MCF 10A (cell line): ENCODE measurements around the gene PLXND1. TPM values are rescaled to one million over a fixed set of nuclear protein-coding genes. Genes with fewer than 3 reads are reported as not detected.
A peak's percentile ranks its signal among the peaks of the same experiment; 100 is the strongest.

Experiments
- BruUV-seq: library from RNA; stranded (reverse); fragments of 400-500 nt; replicated peaks from 2 replicates; lab custom pipeline; 2021; lab: Mats Ljungman, UMichigan
- CTCF ChIA-PET: fragments of 300-600 bp; sonication (Branson Sonifier 250); formaldehyde crosslinking; extraction: SDS; loops from one replicate; lab custom pipeline; 2021; ENCODE audit warnings: antibody characterized with exemption, inconsistent platforms; lab: Yijun Ruan, JAX
- POLR2A ChIA-PET: fragments of 300-600, 350-650 bp; sonication (Branson Sonifier 250); formaldehyde crosslinking; extraction: SDS; loops from one replicate; lab custom pipeline; 2020; ENCODE audit warnings: antibody characterized with exemption, inconsistent platforms; lab: Yijun Ruan, JAX
- DNase-seq: peaks from one replicate; pipeline ENCODE4 v3.0.0-alpha.2; 2018; ENCODE audit not compliant: unreplicated experiment
- H3K27ac Mint-ChIP-seq: one replicate; pipeline ENCODE4 v1.8.0; 2022; ENCODE audit warnings: mild to moderate bottlenecking, low read depth, mixed read lengths; ENCODE audit not compliant: unreplicated experiment
- H3K27me3 Mint-ChIP-seq: one replicate; pipeline ENCODE4 v1.8.0; 2022; ENCODE audit warnings: mixed read lengths; ENCODE audit not compliant: insufficient read depth, unreplicated experiment
- H3K36me3 Mint-ChIP-seq: one replicate; pipeline ENCODE4 v1.8.0; 2022; ENCODE audit warnings: mild to moderate bottlenecking, moderate library complexity, mixed read lengths; ENCODE audit not compliant: insufficient read depth, unreplicated experiment
- H3K4me1 Mint-ChIP-seq: one replicate; pipeline ENCODE4 v1.8.0; 2022; ENCODE audit warnings: mixed read lengths; ENCODE audit not compliant: insufficient read depth, unreplicated experiment
- H3K4me3 Mint-ChIP-seq: one replicate; pipeline ENCODE4 v1.8.0; 2022; ENCODE audit warnings: mild to moderate bottlenecking, moderate library complexity, mixed read lengths; ENCODE audit not compliant: unreplicated experiment
- H3K9me3 Mint-ChIP-seq: one replicate; pipeline ENCODE4 v1.8.0; 2022; ENCODE audit warnings: mixed read lengths; ENCODE audit not compliant: unreplicated experiment
- intact Hi-C: fragments of 100-400 bp; cut with micrococcal nuclease; formaldehyde crosslinking; loops from 2 replicates; pipeline ENCODE4 v1.14.1; 2022
- total RNA-seq: library from RNA; stranded (reverse); gene quantifications from 2 replicates; pipeline ENCODE4 v1.2.3, GENCODE V29; 2022
- TF ChIP-seq, protein P1 (sequence below): fragments of 200-600 bp; IDR thresholded peaks from one replicate; pipeline ENCODE4 v1.8.0; 2022; ENCODE audit warnings: antibody characterized with exemption, mild to moderate bottlenecking; ENCODE audit not compliant: unreplicated experiment

The PLXND1 gene
- total RNA-seq, 1 experiment from 2014 or later = 5.6 TPM

DNA sequence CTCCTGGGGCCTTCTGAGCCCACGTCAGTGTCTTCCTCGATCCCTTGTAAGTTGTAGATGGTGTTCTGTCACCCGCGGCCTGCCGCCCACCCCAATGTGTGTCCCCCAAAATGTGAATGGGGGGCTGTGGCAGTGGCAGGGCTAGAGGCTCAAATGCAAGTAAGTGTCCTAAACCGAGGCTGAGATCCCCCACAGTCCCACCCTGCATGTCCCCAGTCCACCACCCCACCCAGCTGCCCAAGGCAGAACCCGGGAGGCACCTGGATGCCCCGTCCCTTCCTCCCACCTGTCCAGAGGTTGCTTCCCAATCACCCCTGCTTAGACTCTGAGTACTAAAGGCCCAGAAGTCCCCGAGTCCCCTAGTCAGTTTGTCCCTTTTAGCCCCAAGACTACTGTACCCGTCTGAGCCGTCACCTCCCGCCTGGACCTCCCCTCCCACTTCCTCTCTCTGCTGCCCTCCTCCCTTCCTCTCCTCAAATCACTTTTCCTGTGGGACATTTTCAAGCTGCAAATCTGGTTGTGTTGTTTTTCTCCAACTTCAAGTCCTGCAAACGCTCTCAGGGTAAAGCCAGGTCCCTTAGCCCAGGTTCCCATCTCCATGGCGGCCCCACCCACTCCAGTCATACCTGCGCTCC lies 11.8 kb upstream of the PLXND1 start:
- Mint-ChIP-seq H3K27ac (no peak overlapping the region), H3K27me3 (no peaks in the 10 kb centered on the region), H3K9me3 (no peaks in the 10 kb centered on the region), H3K4me3 (no peak overlapping the region), H3K36me3 (peaks cover 6% of the 10 kb centered on the region), H3K4me1 (no peaks in the 10 kb centered on the region)
- no peak for DNase-seq
- no TSS peak for BruUV-seq
- intact Hi-C loops = no loop called here
- CTCF ChIA-PET = interaction anchor here (0.5 to 0.7 kb wide), 2 partner anchors 9 to 26 kb away, joined by 3 to 5 read pairs; no protein-coding TSS in a partner anchor
- POLR2A ChIA-PET = no interaction called here
- TF ChIP-seq, protein P1, sequence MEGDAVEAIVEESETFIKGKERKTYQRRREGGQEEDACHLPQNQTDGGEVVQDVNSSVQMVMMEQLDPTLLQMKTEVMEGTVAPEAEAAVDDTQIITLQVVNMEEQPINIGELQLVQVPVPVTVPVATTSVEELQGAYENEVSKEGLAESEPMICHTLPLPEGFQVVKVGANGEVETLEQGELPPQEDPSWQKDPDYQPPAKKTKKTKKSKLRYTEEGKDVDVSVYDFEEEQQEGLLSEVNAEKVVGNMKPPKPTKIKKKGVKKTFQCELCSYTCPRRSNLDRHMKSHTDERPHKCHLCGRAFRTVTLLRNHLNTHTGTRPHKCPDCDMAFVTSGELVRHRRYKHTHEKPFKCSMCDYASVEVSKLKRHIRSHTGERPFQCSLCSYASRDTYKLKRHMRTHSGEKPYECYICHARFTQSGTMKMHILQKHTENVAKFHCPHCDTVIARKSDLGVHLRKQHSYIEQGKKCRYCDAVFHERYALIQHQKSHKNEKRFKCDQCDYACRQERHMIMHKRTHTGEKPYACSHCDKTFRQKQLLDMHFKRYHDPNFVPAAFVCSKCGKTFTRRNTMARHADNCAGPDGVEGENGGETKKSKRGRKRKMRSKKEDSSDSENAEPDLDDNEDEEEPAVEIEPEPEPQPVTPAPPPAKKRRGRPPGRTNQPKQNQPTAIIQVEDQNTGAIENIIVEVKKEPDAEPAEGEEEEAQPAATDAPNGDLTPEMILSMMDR = no peak

DNA sequence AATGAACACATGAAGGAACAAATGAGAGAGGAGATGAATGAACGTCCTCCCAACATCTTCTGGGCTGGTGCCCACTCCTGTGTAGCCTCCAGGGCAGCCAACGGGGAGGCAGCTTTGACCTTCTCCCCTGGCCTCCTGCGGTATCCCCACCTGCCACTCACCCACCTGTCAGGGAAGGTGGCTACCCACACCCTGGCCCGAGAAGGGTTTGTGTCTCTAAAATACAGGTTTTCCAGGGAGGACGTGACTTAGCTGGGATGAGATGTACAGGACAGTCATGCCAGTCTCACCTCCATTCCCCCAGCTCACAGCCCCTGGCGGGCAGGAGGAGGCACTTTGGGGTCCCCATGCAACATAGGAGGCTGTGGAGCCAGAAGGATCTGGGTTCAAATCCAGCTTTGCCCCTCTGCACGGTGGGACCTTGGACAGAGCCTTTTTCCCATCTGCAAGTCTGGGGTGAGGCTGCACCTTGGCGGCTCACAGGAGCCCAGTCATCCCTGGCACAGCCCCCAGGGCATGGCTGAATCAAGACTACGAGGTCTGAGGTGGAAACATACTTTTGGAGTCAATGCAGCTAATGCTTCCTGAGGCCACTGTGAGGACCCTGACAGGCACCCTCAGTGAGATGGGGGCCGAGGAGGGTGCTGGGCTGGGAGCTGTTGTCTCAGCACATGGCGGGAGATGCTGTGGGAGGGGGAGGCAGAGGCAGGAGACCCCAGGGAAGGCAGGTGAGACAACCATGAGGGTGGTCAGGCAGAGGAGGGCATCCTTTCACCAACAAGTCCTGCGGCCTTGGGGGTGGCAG lies 11.1 kb upstream of the PLXND1 start:
- Mint-ChIP-seq H3K9me3 (no peaks in the 10 kb centered on the region), H3K4me1 (no peaks in the 10 kb centered on the region), H3K27me3 (no peaks in the 10 kb centered on the region), H3K36me3 (peaks cover 6% of the 10 kb centered on the region), H3K27ac (no peak overlapping the region), H3K4me3 (no peak overlapping the region)
- TF ChIP-seq, protein P1 = no peak
- no TSS peak for BruUV-seq
- intact Hi-C loops = no loop called here
- ChIA-PET CTCF (interaction anchor here (0.7 to 1.0 kb wide), 2 partner anchors 9 kb away, joined by 3 read pairs; no protein-coding TSS in a partner anchor), POLR2A (interaction anchor here (0.7 kb wide), 1 partner anchor 22 kb away, joined by 4 read pairs; no protein-coding TSS in a partner anchor)
- no peak for DNase-seq

- Mint-ChIP-seq H3K27ac (no peak overlapping the region), H3K27me3 (no peaks in the 10 kb centered on the region), H3K9me3 (no peaks in the 10 kb centered on the region), H3K4me3 (no peak overlapping the region), H3K36me3 (peaks cover 6% of the 10 kb centered on the region), H3K4me1 (no peaks in the 10 kb centered on the region)
- BruUV-seq = no TSS peak
- ChIA-PET CTCF (interaction anchor here (1.0 to 1.1 kb wide), 2 partner anchors 10 to 217 kb away, joined by 3 read pairs; no protein-coding TSS in a partner anchor), POLR2A (interaction anchor here (0.7 kb wide), 1 partner anchor 21 kb away, joined by 4 read pairs; no protein-coding TSS in a partner anchor)
- DNase-seq = peak; percentile 40
- intact Hi-C loops = no loop called here
- TF ChIP-seq, protein P1 = no peak
Observed at GRCh38 chr3:129616713-129617112, 10.2 kb upstream of the PLXND1 start.

GRCh38 chr3:129616291-129616690 lies 9.8 kb upstream of the PLXND1 start:
- no TSS peak for BruUV-seq
- no peak overlapping the region for H3K27ac Mint-ChIP-seq

More at GRCh38 chr3:129616291-129616690, 9.8 kb upstream of the PLXND1 start:
- Mint-ChIP-seq H3K9me3 (no peaks in the 10 kb centered on the region), H3K4me1 (no peaks in the 10 kb centered on the region), H3K27me3 (no peaks in the 10 kb centered on the region), H3K36me3 (peaks cover 6% of the 10 kb centered on the region), H3K4me3 (no peak overlapping the region)
- intact Hi-C loops = no loop called here
- POLR2A ChIA-PET = no interaction called here
- TF ChIP-seq, protein P1 = no peak
- CTCF ChIA-PET = interaction anchor here (1.1 kb wide), 1 partner anchor 217 kb away, joined by 3 read pairs; no protein-coding TSS in a partner anchor
- no peak for DNase-seq
